Uterus (tissue), 4 donors: ENCODE results near the gene TMEM150A. TPM values are rescaled to one million over a fixed set of nuclear protein-coding genes. Genes with fewer than 3 reads are reported as not detected.

Experiments
- DNase-seq, 2 donors: peaks; one replicate each; pipeline ENCODE4 v3.0.0-alpha.2; 2019 to 2020
- H3K27ac ChIP-seq, 2 donors: fragments of 200-600 bp; sonication (generic); 1 replicate in 1 of 2; 2 replicates in 1 of 2; pipeline ENCODE4 v1.5.1; 2016 to 2018
- H3K27me3 ChIP-seq, 2 donors: fragments of 200-600 bp; sonication (generic); one replicate each; pipeline ENCODE4 v1.5.1; 2018 to 2019; ENCODE audit warnings: control low read depth in 1 of 2
- H3K36me3 ChIP-seq, 2 donors: fragments of 200-600 bp; sonication (generic); one replicate each; pipeline ENCODE4 v1.5.1; 2019; ENCODE audit warnings: control low read depth in 1 of 2
- H3K4me1 ChIP-seq, 2 donors: fragments of 200-600 bp; sonication (generic); one replicate each; pipeline ENCODE4 v1.5.1; 2018 to 2019; ENCODE audit warnings: control low read depth in 1 of 2
- H3K4me3 ChIP-seq, 2 donors: fragments of 200-600 bp; sonication (generic); 1 replicate in 1 of 2; 2 replicates in 1 of 2; pipeline ENCODE4 v1.5.1; 2018 to 2019; ENCODE audit warnings: mild to moderate bottlenecking in 1 of 2
- H3K9me3 ChIP-seq, 2 donors: fragments of 200-600 bp; sonication (generic); one replicate each; pipeline ENCODE4 v1.5.1; 2019; ENCODE audit warnings: control low read depth in 1 of 2
- CTCF ChIP-seq, 4 experiments: fragments of 200-600 bp in 2 of 4; fragments of 450-650 bp in 2 of 4; sonication (generic) in 2 of 4; IDR thresholded peaks; one replicate each; pipeline ENCODE4 v1.5.1; 2016 to 2019; ENCODE audit warnings: antibody characterized with exemption in 4 of 4, mild to moderate bottlenecking in 2 of 4, moderate library complexity in 1 of 4
- POLR2A ChIP-seq, 2 donors: fragments of 450-650 bp; IDR thresholded peaks; one replicate each; pipeline ENCODE4 v1.6.1; 2016; ENCODE audit warnings: antibody characterized with exemption in 2 of 2, mild to moderate bottlenecking in 1 of 2, moderate library complexity in 1 of 2
- intact Hi-C: fragments of 100-400 bp; cut with DNase I; formaldehyde crosslinking; loops from one replicate; pipeline ENCODE4 v1.15.1; 2023; ENCODE audit warnings: low total_unique reads
- total RNA-seq, 4 donors: library from RNA; depleted of rRNA in 3 of 4; stranded (reverse); fragments of >200 nt in 3 of 4; gene quantifications; one replicate each; pipeline versions ENCODE4 v1.1.0 to v1.2.4, GENCODE V29; 2014 to 2023
- donor health status: DM: yes; HTN: yes; CAD: no.

Gene TMEM150A
- total RNA-seq, 4 donors from 2014 or later = 2.6 to 24.1 (median 7.8) TPM; not detected in 1

- H3K9me3 ChIP-seq = no peaks in the 10 kb centered on the region
- TF ChIP-seq CTCF (IDR thresholded peaks at IDR 0.05) (no peak), POLR2A (IDR thresholded peaks at IDR 0.05) (no peak)
- H3K27me3 ChIP-seq = no peaks in the 10 kb centered on the region
- H3K27ac ChIP-seq = peak overlapping the region in 1 of 2 donors; percentile 14
- H3K36me3 ChIP-seq = no peaks in the 10 kb centered on the region
- H3K4me3 ChIP-seq = no peak overlapping the region
- no peaks in the 10 kb centered on the region for H3K4me1 ChIP-seq
- no peak for DNase-seq
- intact Hi-C loops = no loop called here
These were observed 47.0 kb upstream of the TMEM150A start for GRCh38 chr2:85649201-85650190.

DNA sequence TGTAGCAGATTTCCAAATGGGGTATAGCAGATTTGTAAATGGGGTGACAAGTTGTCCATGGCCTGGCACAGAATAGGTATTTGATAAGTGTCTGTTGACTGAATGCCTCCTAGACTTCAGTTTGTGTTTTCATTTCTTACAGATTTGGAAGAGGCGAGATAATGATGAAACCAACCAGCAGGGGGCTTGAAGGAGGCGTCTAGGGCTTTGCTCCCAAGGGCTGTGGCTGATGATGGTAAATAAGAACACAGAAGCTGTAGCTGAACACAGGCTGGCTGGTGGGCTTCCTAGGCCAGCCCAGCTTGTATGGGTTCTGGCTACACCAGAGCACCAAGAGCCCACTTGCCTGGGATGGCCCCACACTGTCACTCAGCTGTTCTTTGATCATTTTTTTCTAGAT, 46.1 kb upstream of the TMEM150A start:
- Histone ChIP-seq H3K9me3 (no peaks in the 10 kb centered on the region), H3K4me3 (no peak overlapping the region), H3K27me3 (no peaks in the 10 kb centered on the region), H3K36me3 (no peaks in the 10 kb centered on the region), H3K27ac (no peak overlapping the region), H3K4me1 (no peaks in the 10 kb centered on the region)
- DNase-seq = no peak
- peak in 2 of 4 experiments; percentile 15 to 16 for TF ChIP-seq CTCF (IDR thresholded peaks at IDR 0.05)
- no peak for TF ChIP-seq POLR2A (IDR thresholded peaks at IDR 0.05)
- intact Hi-C loops = no loop called here

DNA sequence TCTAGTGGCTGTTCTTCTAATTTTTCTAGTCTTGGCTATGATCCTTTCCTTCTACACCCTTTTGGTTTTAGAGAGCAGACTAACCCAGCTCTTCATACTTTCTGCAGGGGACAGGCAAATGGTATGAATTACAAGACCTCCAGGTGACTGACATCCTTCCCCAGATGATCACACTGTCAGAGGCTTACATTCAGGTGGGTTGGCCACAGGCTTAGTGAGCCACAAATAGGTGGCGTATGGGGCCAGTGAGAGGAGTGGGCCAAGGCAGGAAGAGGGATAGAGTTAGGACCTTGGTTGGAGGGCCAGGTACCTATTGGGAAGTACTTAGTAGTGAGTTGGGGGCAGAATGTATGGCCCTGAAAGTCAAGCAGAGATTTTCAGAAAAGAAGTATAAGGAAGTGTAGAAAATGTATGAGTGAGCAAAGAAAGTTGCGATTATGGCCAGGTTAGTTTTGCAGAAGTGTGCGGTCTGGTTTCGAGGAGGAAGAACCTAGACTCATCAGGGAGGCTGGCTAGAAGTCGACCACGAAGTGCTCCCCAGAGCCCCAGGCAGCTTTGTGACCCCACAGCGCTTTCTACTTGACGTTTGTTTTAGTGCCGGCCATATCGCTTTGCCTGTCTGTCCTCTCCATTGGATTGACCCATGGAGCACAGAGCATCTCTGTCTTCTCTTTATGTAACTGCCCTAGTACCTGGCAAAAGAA, 45.5 kb upstream of the TMEM150A start:
- H3K9me3 ChIP-seq = no peaks in the 10 kb centered on the region
- H3K4me1 ChIP-seq = no peaks in the 10 kb centered on the region
- H3K4me3 ChIP-seq = no peak overlapping the region
- TF ChIP-seq POLR2A (IDR thresholded peaks at IDR 0.05) (no peak), CTCF (IDR thresholded peaks at IDR 0.05) (no peak)
- DNase-seq = no peak
- intact Hi-C loops = no loop called here
- H3K36me3 ChIP-seq = no peaks in the 10 kb centered on the region
- H3K27ac ChIP-seq = no peak overlapping the region
- H3K27me3 ChIP-seq = no peaks in the 10 kb centered on the region

DNA sequence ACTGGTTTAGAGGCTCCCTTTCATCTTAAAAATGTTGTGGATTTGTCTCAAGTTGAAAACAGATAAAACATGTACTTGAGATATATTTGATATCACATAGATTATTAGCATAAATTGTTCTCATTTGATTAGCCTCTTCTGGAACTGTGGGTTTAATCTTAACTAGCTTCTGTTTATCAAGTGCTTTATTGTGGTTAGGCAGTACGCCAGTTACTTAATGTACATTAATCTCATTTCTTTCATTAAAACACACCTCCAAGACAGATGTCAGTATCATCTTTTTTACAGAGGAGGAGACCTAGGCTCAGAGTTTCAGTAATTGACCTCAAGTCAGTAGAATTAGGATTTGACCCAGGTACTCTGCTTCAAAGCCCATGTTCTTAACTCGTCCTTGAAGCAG, 43.7 kb upstream of the TMEM150A start:
- Histone ChIP-seq H3K27ac (no peak overlapping the region), H3K4me1 (no peaks in the 10 kb centered on the region), H3K4me3 (no peak overlapping the region), H3K27me3 (no peaks in the 10 kb centered on the region), H3K9me3 (no peaks in the 10 kb centered on the region), H3K36me3 (no peaks in the 10 kb centered on the region)
- no peak for DNase-seq
- no peak for TF ChIP-seq POLR2A (IDR thresholded peaks at IDR 0.05)
- no peak for TF ChIP-seq CTCF (IDR thresholded peaks at IDR 0.05)
- intact Hi-C loops = no loop called here

GRCh38 chr2:85644909-85645308, 42.4 kb upstream of the TMEM150A start:
- no peaks in the 10 kb centered on the region for H3K27me3 ChIP-seq
- TF ChIP-seq CTCF (IDR thresholded peaks at IDR 0.05) (no peak), POLR2A (IDR thresholded peaks at IDR 0.05) (no peak)
- DNase-seq = no peak
- no peak overlapping the region for H3K27ac ChIP-seq
- H3K9me3 ChIP-seq = no peaks in the 10 kb centered on the region
- intact Hi-C loops = no loop called here
- H3K4me3 ChIP-seq = no peak overlapping the region
- no peaks in the 10 kb centered on the region for H3K4me1 ChIP-seq
- H3K36me3 ChIP-seq = no peaks in the 10 kb centered on the region
